NCI-H748 (cell line): ENCODE measurements around the gene EBP.

ENCODE experiments used
- DNase-seq: peaks from one replicate; lab custom pipeline; 2025; ENCODE audit not compliant: unreplicated experiment; lab: John Stamatoyannopoulos, UW

The EBP gene

DNA sequence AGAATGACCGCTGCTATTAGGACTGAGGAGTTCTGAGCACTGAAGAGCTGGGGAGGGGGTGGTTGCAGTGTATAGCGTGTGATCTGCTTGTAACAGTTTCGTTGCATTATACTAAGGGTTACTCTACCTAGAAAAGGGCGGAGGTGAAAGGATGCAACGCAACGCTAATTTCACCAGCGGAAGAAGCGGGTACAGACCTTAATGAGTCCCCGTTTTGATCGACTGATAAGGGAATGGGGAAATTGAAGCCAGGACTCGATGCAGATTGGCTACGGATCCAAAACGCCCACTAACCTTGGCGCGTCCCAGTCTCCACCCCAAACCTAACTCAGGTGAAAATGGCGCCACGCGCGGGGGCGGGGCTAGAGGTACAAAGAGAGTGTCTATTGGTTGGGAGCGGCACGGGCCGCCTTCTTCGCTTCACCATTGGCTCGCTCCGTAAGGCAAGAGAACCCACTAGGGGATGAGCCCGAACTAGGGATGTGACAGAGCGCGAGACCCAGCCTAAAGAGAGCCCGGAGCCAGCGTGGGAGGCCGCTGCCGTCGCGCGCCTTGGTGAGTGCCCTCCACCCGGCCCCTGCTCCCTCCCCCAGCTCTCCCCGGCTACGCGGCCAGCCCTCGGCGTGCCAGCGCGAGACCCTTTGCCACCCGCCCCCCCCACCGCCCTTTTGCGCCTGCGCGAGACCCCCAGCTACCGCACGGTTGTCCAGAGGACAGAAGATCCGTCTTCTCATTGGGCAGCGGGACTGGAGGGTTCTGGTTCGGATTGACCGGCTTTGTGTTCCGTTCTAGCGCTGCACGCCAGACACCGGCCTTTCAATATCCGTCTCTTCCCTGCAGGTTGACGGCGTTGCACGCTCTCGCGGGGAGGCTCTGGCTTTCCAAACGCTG lies at the start of gene EBP:
EBP (plus strand) TSS at position 456 of the 891 bp plus-strand sequence. CDS start 1,964 bp downstream, outside the sequence.
- peak; percentile 97 for DNase-seq

GRCh38 chrX:48472225-48472624 lies 49.4 kb upstream of the EBP start:
- no peak for DNase-seq

DNA sequence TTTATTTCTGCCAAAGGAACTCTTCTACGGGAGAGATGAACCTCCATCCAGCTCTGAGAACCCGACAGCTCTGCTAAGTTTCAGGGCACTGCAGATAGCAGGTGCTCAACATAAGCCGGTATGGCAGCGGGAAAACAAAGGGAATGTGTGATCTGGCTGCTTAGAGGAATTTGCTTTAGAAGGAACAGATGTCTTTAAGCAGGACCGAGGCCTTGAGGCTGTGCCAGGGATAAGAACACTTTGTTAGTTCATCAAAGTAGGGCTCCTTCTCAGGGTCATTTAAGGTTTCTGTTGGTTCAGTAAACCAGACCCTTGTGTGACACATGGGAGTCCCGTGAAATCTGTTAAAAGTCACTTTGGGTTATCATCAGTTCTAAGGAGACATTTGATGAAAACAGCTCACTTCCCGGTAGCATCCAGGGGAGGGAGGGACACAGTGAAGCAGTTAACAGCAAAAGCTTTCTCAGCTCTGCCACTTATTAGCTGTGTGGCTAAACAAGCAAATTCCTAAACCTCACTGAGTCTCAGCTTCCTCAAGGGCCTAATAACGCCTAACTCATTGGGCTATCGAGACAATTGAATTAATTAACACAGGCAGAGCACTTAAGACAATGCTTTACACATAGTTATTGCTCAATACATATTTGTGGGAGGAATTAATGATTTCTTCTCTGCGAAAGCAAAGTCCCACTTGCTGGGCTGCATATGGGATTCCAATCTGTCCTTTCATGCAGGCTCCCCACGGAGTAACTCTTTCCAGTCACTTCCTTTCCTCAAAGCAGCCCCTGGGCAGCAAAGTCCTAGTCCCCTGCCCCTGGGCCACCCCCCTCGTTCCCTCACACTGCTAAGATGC lies 48.5 kb upstream of the EBP start:
- DNase-seq, result no peak

- DNase-seq, result no peak
Measured at GRCh38 chrX:48473704-48473990, 48.0 kb upstream of the EBP start.

DNA sequence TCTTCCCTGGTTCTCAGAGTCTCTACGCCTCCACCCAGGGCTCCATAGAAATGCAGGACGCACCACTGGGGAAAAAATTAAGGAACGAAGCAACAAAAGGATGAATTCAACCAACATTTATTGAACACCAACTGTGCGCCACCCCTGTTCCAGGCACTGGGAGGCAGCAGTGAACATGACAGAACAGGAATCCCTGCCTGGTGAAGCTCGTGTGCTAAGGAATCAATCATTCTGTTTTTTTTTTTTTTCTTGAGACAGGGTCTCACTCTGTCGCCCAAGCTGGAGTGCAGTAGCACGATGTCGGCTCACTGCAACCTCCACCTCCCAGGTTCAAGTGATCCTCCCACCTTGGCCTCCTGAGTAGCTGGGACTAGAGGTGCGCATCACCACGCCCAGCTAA lies 47.5 kb upstream of the EBP start:
- DNase-seq, result no peak

DNA sequence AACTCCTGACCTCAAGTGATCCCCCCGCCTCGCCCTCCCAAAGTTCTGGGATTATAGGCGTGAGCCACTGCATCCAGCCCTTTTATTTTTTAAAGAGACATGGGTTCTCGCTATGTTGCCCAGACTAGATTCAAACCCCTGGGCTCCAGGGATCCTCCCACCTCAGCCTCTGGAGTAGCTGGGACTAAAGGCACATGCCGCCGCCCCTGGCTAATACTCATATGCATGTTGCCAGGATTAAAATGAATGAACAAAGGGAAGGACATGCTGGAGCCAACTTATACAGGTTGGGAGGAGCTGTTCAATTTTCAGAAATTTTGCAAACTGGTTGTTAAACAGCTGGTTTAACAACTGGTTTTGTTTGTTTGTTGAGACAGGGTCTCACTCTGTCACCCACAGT lies 47.0 kb upstream of the EBP start:
- no peak for DNase-seq

GRCh38 chrX:48475296-48475695 lies 46.3 kb upstream of the EBP start:
- no peak for DNase-seq

DNA sequence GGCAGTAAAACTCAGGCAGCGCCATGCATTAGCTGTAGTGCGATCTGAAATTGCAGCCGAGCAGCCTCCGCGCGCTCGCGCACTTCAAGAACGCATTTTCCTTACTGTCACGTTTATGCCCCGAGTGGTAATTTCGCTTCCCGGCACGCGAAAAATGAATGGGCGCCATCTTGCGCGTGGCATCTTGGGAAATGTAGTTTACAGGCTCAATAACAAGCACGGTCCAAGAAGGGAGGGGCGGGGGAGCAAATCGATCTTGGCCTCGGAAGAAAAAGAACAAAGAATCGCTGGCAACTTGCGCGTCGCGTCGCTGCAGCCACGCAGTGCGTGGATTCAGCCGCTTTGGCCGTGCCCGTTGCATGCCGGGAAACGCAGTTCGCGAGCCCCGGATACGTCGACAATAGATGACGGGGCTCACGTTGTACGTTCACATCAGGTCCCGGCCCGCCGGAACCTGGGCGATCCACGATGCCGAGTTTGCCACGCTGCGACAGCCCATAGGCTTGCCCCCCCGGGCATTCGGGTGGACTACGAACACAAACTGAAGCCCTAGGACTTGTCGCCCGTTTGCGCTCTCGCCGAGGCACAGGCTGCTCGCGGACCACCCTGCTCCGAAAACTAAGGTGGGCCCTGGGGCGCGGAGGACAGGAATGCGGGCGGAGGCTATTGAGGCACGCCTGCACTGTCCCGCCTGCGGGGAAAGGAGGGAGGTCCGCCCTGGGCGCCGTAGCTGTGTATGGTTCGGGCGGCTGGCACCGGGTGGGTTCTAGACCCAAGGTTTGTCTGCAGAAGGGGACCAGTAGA lies 45.6 kb upstream of the EBP start, which contains the start of gene FTSJ1:
FTSJ1 (plus strand) TSS at position 426 of the 804 bp plus-strand sequence. CDS start 1,849 bp downstream, outside the sequence.
- DNase-seq, result peak; percentile 88

DNA sequence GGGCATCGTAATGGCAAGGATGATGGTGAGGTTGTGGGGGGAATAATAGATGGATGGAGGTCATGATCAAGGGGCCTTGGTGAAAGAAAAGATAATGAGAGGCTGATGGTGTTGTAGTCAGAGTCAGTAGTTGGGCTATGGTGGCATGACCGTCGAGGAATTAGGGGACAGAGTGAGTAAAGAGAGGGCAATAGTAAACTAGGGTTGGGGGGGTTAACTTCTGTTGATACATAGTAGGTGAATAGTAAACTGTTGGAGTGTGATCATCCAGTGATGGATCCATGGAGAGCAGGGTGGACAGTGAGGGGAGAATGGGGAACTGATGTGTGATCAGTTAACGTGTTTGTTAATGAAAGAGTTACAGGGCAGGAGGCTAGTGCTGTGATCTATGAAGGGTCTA lies 44.7 kb upstream of the EBP start:
- no peak for DNase-seq

- no peak for DNase-seq
Measured at GRCh38 chrX:48477960-48478755, 43.5 kb upstream of the EBP start.

DNA sequence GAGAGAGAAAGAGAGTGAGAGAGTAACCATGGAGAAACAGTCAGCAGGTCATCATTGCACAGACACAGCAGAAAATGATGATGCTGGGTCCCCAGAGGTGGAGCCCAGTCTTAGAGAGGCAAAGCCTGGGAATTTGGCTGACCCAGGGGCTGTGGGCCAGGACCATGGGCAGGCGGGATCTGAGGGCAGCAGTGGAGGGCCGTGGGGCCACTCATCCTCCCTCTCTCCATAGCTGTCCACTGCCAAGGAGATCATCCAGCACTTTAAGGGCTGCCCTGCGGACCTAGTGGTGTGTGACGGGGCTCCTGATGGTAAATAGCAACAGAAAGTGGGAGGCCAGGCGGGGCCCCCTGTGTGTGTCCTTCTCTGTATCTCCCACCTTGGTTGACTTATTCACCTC lies 42.8 kb upstream of the EBP start:
- DNase-seq, result no peak

GRCh38 chrX:48480142-48480541 lies 41.5 kb upstream of the EBP start:
- DNase-seq, result no peak

- DNase-seq, result no peak
Measured at GRCh38 chrX:48480583-48480982, 41.0 kb upstream of the EBP start.

DNA sequence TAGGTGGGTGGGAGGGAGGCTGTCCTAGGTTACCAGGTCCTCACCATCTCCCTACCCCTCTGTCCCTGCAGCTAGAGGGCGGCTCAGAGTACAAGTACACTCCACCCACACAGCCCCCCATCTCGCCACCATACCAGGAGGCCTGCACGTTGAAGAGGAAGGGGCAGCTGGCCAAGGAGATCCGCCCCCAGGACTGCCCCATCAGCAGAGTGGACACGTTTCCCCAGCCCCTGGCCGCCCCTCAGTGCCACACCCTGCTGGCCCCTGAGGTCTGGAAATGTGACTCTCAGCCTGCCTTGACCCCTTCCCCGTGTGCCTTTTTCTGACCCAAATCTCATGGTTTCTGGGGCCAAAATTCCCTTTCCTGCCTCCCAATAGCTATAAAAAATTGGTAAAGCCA lies 39.1 kb upstream of the EBP start:
- DNase-seq, result no peak

- no peak for DNase-seq
Measured at GRCh38 chrX:48487362-48487798, 34.2 kb upstream of the EBP start.

DNA sequence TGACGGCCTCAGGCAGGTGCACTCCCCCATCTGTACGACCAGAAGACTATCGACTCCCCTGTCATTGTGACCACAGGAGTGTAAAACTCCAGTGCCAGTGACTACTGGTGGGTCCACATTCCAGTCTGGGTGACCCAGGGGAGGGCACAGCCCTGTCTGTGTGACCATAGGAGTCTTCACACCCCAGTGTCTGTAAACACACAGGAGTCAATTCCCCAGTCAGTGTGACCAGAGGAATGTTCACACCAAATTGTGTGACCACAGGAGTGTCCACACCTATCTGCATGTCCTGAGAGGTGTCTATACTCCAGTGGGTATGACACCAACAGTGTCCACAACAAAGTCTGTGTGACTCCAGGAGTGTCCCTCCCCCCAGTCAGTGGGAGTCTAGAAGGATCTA lies 33.6 kb upstream of the EBP start:
- no peak for DNase-seq

DNA sequence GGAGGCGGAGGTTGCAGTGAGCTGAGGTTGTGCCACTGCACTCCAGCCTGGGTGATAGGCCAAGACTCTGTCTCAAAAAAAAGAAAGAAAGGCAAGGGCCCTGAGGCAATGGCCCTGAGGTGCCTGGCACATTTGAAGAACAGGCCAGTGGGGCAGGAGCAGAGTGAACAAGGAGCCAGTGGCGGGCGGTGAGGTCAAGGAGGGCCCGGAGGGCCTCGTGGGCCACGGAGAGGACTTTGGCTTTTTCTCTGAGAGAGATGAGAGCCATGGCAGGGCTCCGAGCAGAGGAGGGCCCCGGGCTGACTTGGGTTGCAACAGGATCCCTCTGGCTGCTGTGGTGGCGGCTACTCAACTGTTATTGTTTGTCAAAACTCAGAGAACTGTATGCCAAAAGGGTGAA lies 32.3 kb upstream of the EBP start:
- no peak for DNase-seq

DNA sequence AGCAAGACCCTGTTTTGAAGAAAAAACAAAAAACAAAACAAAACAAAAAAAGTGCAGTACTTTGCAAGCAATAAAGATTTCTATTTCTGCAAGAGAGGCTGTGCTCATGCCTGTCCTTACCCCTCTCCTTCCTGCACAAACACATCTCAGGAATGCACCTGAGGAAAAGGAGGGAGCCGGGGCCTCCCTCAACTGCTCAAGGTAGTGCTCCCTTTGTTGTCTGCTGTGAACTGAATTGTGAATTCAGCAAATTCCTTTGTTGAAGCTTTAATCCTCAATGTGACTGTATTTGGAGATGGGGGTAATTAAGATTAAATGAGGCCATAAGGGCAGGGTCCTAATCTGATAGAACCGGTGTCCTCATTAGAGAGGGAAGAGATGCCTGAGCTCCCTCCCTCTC lies 31.7 kb upstream of the EBP start:
- DNase-seq, result no peak

DNA sequence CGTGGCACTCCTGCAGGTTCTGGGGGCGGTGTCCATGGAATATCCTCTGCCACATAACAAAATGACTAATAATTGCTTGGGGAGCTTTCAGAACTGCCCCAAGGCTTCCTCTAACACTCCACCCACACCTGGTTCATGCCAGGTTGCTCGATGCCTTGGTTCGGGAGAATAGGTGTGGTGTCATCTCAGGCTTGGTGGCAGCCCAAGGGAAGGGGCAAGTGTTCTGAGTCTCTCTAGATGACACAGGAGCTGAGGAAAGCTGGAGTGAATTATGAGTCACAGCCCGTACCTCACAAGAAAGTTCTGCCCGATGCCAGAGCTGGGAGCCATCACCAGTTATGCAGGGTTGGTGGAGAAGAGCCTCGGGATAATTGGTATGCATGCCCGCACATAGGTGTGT lies 30.9 kb upstream of the EBP start:
- no peak for DNase-seq

DNA sequence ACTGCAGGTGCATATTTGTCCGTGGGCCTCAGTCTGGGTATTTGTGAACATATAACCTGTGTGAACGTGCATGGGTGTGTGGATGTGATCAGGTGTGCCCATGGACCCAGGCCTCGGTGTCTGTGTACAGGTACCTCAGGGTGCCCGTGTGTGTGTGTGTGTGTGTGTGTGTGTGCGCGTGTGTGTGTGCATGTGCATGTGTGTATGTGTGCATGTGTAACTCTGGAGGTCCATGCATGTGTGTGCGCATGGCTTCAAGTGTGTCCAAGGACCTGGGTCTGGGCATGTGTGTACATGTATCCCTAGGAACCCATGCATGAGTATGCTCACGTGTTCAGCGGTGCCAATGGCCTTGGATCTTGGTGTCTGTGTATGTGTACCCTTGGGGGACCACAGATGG lies 29.8 kb upstream of the EBP start:
- no peak for DNase-seq
